SK-N-SH (cell line): Measurements from ENCODE around the gene TPRX2.
"Not testable (repeated sequence)": the region's sequence is repeated elsewhere in the genome, so short reads cannot be mapped to it uniquely, and the experiment has no call there.

Experiments used
- TAF1 ChIP-seq: IDR thresholded peaks from 2 replicates; pipeline ENCODE4 v1.6.1; 2012; ENCODE audit warnings: low read depth, mild to moderate bottlenecking, low read length, moderate library complexity, borderline replicate concordance
- TF ChIP-seq, protein P1 (sequence below): fragments of 200-600 bp; sonication (generic); IDR thresholded peaks from 2 replicates; pipeline ENCODE4 v1.6.1; 2017; ENCODE audit warnings: antibody characterized with exemption, mild to moderate bottlenecking, moderate library complexity

DNA sequence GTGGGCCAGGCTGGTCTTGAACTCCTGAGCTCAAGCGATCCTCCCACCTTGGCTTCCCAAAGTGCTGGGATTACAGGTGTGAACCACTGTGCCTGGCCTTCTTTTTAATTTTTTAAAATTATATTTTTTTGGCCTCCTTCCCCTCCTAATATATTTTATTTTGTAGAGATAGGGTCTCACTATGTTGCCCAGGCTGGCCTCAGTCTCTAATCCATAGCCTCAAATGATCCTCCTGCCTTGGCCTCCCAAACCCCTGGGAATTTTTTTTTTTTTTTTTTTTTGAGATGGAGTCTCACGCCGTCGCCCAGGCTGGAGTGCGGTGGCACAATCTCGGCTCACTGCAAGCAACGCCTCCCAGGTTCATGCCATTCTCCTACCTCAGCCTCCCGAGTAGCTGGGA, 42.8 kb upstream of the TPRX2 start:
- TF ChIP-seq, protein P1, sequence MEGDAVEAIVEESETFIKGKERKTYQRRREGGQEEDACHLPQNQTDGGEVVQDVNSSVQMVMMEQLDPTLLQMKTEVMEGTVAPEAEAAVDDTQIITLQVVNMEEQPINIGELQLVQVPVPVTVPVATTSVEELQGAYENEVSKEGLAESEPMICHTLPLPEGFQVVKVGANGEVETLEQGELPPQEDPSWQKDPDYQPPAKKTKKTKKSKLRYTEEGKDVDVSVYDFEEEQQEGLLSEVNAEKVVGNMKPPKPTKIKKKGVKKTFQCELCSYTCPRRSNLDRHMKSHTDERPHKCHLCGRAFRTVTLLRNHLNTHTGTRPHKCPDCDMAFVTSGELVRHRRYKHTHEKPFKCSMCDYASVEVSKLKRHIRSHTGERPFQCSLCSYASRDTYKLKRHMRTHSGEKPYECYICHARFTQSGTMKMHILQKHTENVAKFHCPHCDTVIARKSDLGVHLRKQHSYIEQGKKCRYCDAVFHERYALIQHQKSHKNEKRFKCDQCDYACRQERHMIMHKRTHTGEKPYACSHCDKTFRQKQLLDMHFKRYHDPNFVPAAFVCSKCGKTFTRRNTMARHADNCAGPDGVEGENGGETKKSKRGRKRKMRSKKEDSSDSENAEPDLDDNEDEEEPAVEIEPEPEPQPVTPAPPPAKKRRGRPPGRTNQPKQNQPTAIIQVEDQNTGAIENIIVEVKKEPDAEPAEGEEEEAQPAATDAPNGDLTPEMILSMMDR: not testable (repeated sequence)
- TF ChIP-seq TAF1: not testable (repeated sequence)
